CD4-positive, alpha-beta memory T cell (primary cell): ENCODE results near the gene MICALL2. TPM values are rescaled to one million over a fixed set of nuclear protein-coding genes. Genes with fewer than 3 reads are reported as not detected.

Experiments
- CTCF ChIA-PET: fragments of 350-600 bp; sonication (Branson Sonifier 250); formaldehyde crosslinking; loops from one replicate; lab custom pipeline; 2021; ENCODE audit warnings: inconsistent platforms; ENCODE audit not compliant: partially characterized antibody; lab: Charles Lee
- POLR2A ChIA-PET: fragments of 350-600 bp; sonication (Branson Sonifier 250); formaldehyde crosslinking; loops from one replicate; lab custom pipeline; 2021; ENCODE audit not compliant: partially characterized antibody; lab: Charles Lee
- DNase-seq, 5 donors: peaks; one replicate each; pipeline versions ENCODE4 v3.0.0 to v3.0.0-alpha.2; 2020 to 2022; ENCODE audit warnings: mixed read lengths in 1 of 5
- H3K27ac ChIP-seq: one replicate; pipeline ENCODE4 v1.7.0; 2013; ENCODE audit warnings: low read depth, low read length
- H3K27me3 ChIP-seq: 2 replicates; pipeline ENCODE4 v1.7.0; 2013; ENCODE audit warnings: mild to moderate bottlenecking, low read length, moderate library complexity; ENCODE audit not compliant: insufficient read depth
- H3K36me3 ChIP-seq: 2 replicates; pipeline ENCODE4 v1.7.0; 2013; ENCODE audit warnings: mild to moderate bottlenecking, low read length, moderate library complexity; ENCODE audit not compliant: insufficient read depth
- H3K4me1 ChIP-seq: 2 replicates; pipeline ENCODE4 v1.7.0; 2013; ENCODE audit warnings: mild to moderate bottlenecking, low read length, moderate library complexity; ENCODE audit not compliant: insufficient read depth
- H3K4me3 ChIP-seq, 2 donors: one replicate each; pipeline ENCODE4 v1.7.0; 2013; ENCODE audit warnings: low read length in 2 of 2, mild to moderate bottlenecking in 1 of 2
- H3K9me3 ChIP-seq, 2 donors: one replicate each; pipeline ENCODE4 v1.7.0; 2013; ENCODE audit warnings: low read length in 2 of 2, control low read depth in 1 of 2; ENCODE audit not compliant: control insufficient read depth in 1 of 2
- H3K27ac Mint-ChIP-seq, 7 donors: one replicate each; pipeline ENCODE4 v1.8.0; 2020 to 2021; ENCODE audit warnings: mixed read lengths in 7 of 7, mild to moderate bottlenecking in 6 of 7, inconsistent platforms in 3 of 7, moderate library complexity in 3 of 7
- H3K27me3 Mint-ChIP-seq, 2 donors: one replicate each; pipeline ENCODE4 v1.8.0; 2020 to 2021; ENCODE audit warnings: mixed read lengths in 2 of 2
- H3K36me3 Mint-ChIP-seq, 2 donors: one replicate each; pipeline ENCODE4 v1.8.0; 2020 to 2021; ENCODE audit warnings: mixed read lengths in 2 of 2, inconsistent platforms in 1 of 2, mild to moderate bottlenecking in 1 of 2
- H3K4me1 Mint-ChIP-seq, 4 donors: one replicate each; pipeline ENCODE4 v1.8.0; 2020 to 2021; ENCODE audit warnings: mixed read lengths in 4 of 4, mild to moderate bottlenecking in 1 of 4
- H3K4me3 Mint-ChIP-seq, 8 donors: one replicate each; pipeline ENCODE4 v1.8.0; 2020 to 2021; ENCODE audit warnings: mixed read lengths in 8 of 8, mild to moderate bottlenecking in 7 of 8, moderate library complexity in 6 of 8, inconsistent platforms in 3 of 8
- H3K9me3 Mint-ChIP-seq, 8 donors: one replicate each; pipeline ENCODE4 v1.8.0; 2020 to 2021; ENCODE audit warnings: mixed read lengths in 8 of 8, mild to moderate bottlenecking in 5 of 8, inconsistent platforms in 3 of 8, moderate library complexity in 1 of 8
- intact Hi-C: fragments of 100-400 bp; cut with micrococcal nuclease; formaldehyde crosslinking; loops from one replicate; pipeline ENCODE4 v1.15.1; 2023
- polyA plus RNA-seq, 2 donors: library from polyadenylated mRNA; unstranded; fragments of 300-500 nt; fragmentation: Illumina TruSeq; gene quantifications; one replicate each; pipeline ENCODE4 v1.2.3, GENCODE V29; 2021
- total RNA-seq, 2 experiments: library from RNA; stranded (reverse); gene quantifications; one replicate each; pipeline ENCODE4 v1.2.3, GENCODE V29; 2021

The MICALL2 gene
- total and polyA plus RNA-seq, 4 experiments from 2014 or later = 0.44 to 3.3 (median 2.6) TPM; not detected in 1

- POLR2A ChIA-PET = no interaction called here
- H3K27ac ChIP-seq = no peak overlapping the region
- Mint-ChIP-seq H3K4me1 (peaks cover 0 to 1% (median 0%) of the 10 kb centered on the region in 4 donors), H3K4me3 (no peak overlapping the region), H3K9me3 (no peaks in the 10 kb centered on the region), H3K27me3 (no peaks in the 10 kb centered on the region), H3K27ac (no peak overlapping the region), H3K36me3 (no peaks in the 10 kb centered on the region)
- no peaks in the 10 kb centered on the region for H3K27me3 ChIP-seq
- H3K4me1 ChIP-seq = no peaks in the 10 kb centered on the region
- intact Hi-C loops = no loop called here
- H3K36me3 ChIP-seq = no peaks in the 10 kb centered on the region
- no peak overlapping the region for H3K4me3 ChIP-seq
- no peaks in the 10 kb centered on the region for H3K9me3 ChIP-seq
- DNase-seq = no peak
- CTCF ChIA-PET = no interaction called here
Measured at GRCh38 chr7:1438821-1439220, 20.4 kb downstream of the MICALL2 start.

- Histone ChIP-seq H3K27ac (no peak overlapping the region), H3K9me3 (no peaks in the 10 kb centered on the region), H3K4me3 (no peak overlapping the region), H3K27me3 (no peaks in the 10 kb centered on the region), H3K36me3 (no peaks in the 10 kb centered on the region), H3K4me1 (no peaks in the 10 kb centered on the region)
- no peak for DNase-seq
- H3K27me3 Mint-ChIP-seq = no peaks in the 10 kb centered on the region
- H3K4me3 Mint-ChIP-seq = no peak overlapping the region
- no peak overlapping the region for H3K27ac Mint-ChIP-seq
- POLR2A ChIA-PET = no interaction called here
- no peaks in the 10 kb centered on the region for H3K36me3 Mint-ChIP-seq
- CTCF ChIA-PET = no interaction called here
- H3K9me3 Mint-ChIP-seq = no peaks in the 10 kb centered on the region
- intact Hi-C loops = no loop called here
- no peaks in the 10 kb centered on the region for H3K4me1 Mint-ChIP-seq
Measured at GRCh38 chr7:1438208-1438607, 21.1 kb downstream of the MICALL2 start.

GRCh38 chr7:1437155-1437880 is 22.0 kb downstream of the MICALL2 start:
- H3K4me3 Mint-ChIP-seq = no peak overlapping the region
- no peaks in the 10 kb centered on the region for H3K9me3 Mint-ChIP-seq
- CTCF ChIA-PET = no interaction called here
- H3K4me3 ChIP-seq = no peak overlapping the region
- no peak overlapping the region for H3K27ac ChIP-seq
- no peaks in the 10 kb centered on the region for H3K9me3 ChIP-seq
- H3K4me1 Mint-ChIP-seq = peaks cover 2 to 4% (median 3%) of the 10 kb centered on the region in 4 donors
- intact Hi-C loops = no loop called here
- no peaks in the 10 kb centered on the region for H3K36me3 Mint-ChIP-seq
- peaks cover 2% of the 10 kb centered on the region for H3K4me1 ChIP-seq
- H3K27ac Mint-ChIP-seq = no peak overlapping the region
- peaks cover 0 to 2% of the 10 kb centered on the region in 2 donors for H3K27me3 Mint-ChIP-seq
- DNase-seq = no peak
- H3K27me3 ChIP-seq = no peaks in the 10 kb centered on the region
- POLR2A ChIA-PET = no interaction called here
- H3K36me3 ChIP-seq = no peaks in the 10 kb centered on the region

- H3K27me3 ChIP-seq = no peaks in the 10 kb centered on the region
- Mint-ChIP-seq H3K9me3 (no peaks in the 10 kb centered on the region), H3K4me3 (no peak overlapping the region), H3K27me3 (peaks cover 0 to 3% of the 10 kb centered on the region in 2 donors), H3K4me1 (peaks cover 2 to 6% (median 4%) of the 10 kb centered on the region in 4 donors), H3K36me3 (no peaks in the 10 kb centered on the region), H3K27ac (no peak overlapping the region)
- DNase-seq = no peak
- POLR2A ChIA-PET = no interaction called here
- no peaks in the 10 kb centered on the region for H3K36me3 ChIP-seq
- no peaks in the 10 kb centered on the region for H3K9me3 ChIP-seq
- CTCF ChIA-PET = no interaction called here
- intact Hi-C loops = no loop called here
- no peak overlapping the region for H3K27ac ChIP-seq
- no peak overlapping the region for H3K4me3 ChIP-seq
- peaks cover 4% of the 10 kb centered on the region for H3K4me1 ChIP-seq
Measured at GRCh38 chr7:1436608-1437007, 22.7 kb downstream of the MICALL2 start.

- no peak for DNase-seq
- peaks cover 0 to 3% of the 10 kb centered on the region in 2 donors for H3K27me3 Mint-ChIP-seq
- Histone ChIP-seq H3K27ac (no peak overlapping the region), H3K9me3 (no peaks in the 10 kb centered on the region), H3K4me3 (no peak overlapping the region), H3K4me1 (peaks cover 4% of the 10 kb centered on the region), H3K36me3 (no peaks in the 10 kb centered on the region), H3K27me3 (no peaks in the 10 kb centered on the region)
- ChIA-PET CTCF (no interaction called here), POLR2A (no interaction called here)
- H3K27ac Mint-ChIP-seq = no peak overlapping the region
- no peaks in the 10 kb centered on the region for H3K9me3 Mint-ChIP-seq
- H3K4me1 Mint-ChIP-seq = peaks cover 2 to 6% (median 4%) of the 10 kb centered on the region in 4 donors
- H3K4me3 Mint-ChIP-seq = no peak overlapping the region
- intact Hi-C loops = no loop called here
- no peaks in the 10 kb centered on the region for H3K36me3 Mint-ChIP-seq
Measured at GRCh38 chr7:1434891-1435670, 24.2 kb downstream of the MICALL2 start.

GRCh38 chr7:1434165-1434718 is 25.0 kb downstream of the MICALL2 start:
- Mint-ChIP-seq H3K4me3 (no peak overlapping the region), H3K27me3 (peaks cover 0 to 3% of the 10 kb centered on the region in 2 donors), H3K9me3 (no peaks in the 10 kb centered on the region), H3K36me3 (no peaks in the 10 kb centered on the region), H3K4me1 (peaks cover 2 to 6% (median 4%) of the 10 kb centered on the region in 4 donors), H3K27ac (no peak overlapping the region)
- intact Hi-C loops = no loop called here
- no peaks in the 10 kb centered on the region for H3K27me3 ChIP-seq
- no peaks in the 10 kb centered on the region for H3K36me3 ChIP-seq
- H3K9me3 ChIP-seq = no peaks in the 10 kb centered on the region
- CTCF ChIA-PET = interaction anchor here (0.8 to 3.7 kb wide), 3 partner anchors 40 to 241 kb away, joined by 3 to 17 read pairs (median 3); no protein-coding TSS in a partner anchor
- DNase-seq = no peak
- H3K4me1 ChIP-seq = peaks cover 4% of the 10 kb centered on the region
- H3K4me3 ChIP-seq = no peak overlapping the region
- POLR2A ChIA-PET = no interaction called here
- H3K27ac ChIP-seq = no peak overlapping the region
